Measurements from ENCODE around the gene SUN1. TPM values are rescaled to one million over a fixed set of nuclear protein-coding genes. Genes with fewer than 3 reads are reported as not detected.
"Not testable (repeated sequence)": the region's sequence is repeated elsewhere in the genome, so short reads cannot be mapped to it uniquely, and the experiment has no call there.

SUN1 gene
- total and polyA plus RNA-seq, 10 of the 15 experiments (the other 5 are each of a cell fraction or from before 2014, with no cell fraction given) = 27.8 to 107 (median 65.8) TPM

DNA sequence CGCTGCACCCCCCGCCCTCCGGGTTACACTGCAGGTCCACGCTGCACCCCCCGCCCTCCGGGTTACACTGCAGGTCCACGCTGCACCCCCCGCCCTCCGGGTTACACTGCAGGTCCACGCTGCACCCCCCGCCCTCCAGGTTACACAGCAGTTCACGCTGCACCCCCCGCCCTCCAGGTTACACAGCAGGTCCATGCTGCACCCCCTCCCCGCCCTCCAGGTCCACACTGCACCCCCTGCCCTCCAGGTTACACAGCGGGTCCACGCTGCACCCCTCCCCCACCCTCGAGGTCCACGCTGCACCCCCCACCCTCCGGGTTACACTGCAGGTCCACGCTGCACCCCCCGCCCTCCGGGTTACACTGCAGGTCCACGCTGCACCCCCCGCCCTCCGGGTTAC is 91.8 kb downstream of the SUN1 start:
- DNase-seq (ENCODE audit: low read depth, low spot score); H3K9ac ChIP-seq (ENCODE audit: control insufficient read depth, insufficient read depth, low read length); H2AFZ ChIP-seq (ENCODE audit: control insufficient read depth, low read depth, low read length); in situ Hi-C loops (cut with MboI); H3K4me3 ChIP-seq; H4K20me1 ChIP-seq (ENCODE audit: control insufficient read depth, insufficient read depth); ATAC-seq; BruUV-seq (replicated peaks); H3K36me3 ChIP-seq (ENCODE audit: control insufficient read depth in 2 of 2, insufficient read depth in 2 of 2, low read length in 1 of 2); H3K9me3 ChIP-seq (replicated peaks; ENCODE audit: control insufficient read depth, insufficient read depth, low read length); intact Hi-C loops (cut with micrococcal nuclease; ENCODE audit: unreplicated experiment); FAIRE-seq; H3K27me3 ChIP-seq (replicated peaks in 1 of 2; ENCODE audit: control insufficient read depth in 2 of 2, insufficient read depth in 2 of 2, low read length in 1 of 2): not testable (repeated sequence)
- H3K79me2 ChIP-seq (ENCODE audit: control insufficient read depth, insufficient read depth, low read length) = peaks cover 11% of the 10 kb centered on the region
- H3K27ac ChIP-seq (ENCODE audit: control insufficient read depth, insufficient read depth) = peak overlapping the region; percentile 99
- RAD21 ChIA-PET (ENCODE audit: unreplicated experiment) = interaction anchor here (1.1 to 1.7 kb wide), 8 partner anchors 14 to 162 kb away, joined by 3 to 15 read pairs (median 6); no protein-coding TSS in a partner anchor
- POLR2A ChIA-PET = interaction anchor here (0.8 to 2.7 kb wide), 4 partner anchors 14 to 68 kb away, joined by 3 to 13 read pairs (median 4); no protein-coding TSS in a partner anchor
- H3K4me2 ChIP-seq (ENCODE audit: control insufficient read depth, insufficient read depth) = peak overlapping the region; percentile 99; the same call in 1 of the 2 replicates
- SMC1A ChIA-PET (ENCODE audit: uncharacterized antibody, unreplicated experiment) = interaction anchor here (1.0 to 1.4 kb wide), 4 partner anchors 27 to 55 kb away, joined by 3 to 12 read pairs (median 6); no protein-coding TSS in a partner anchor
- CTCF ChIA-PET = interaction anchor here (1.4 to 2.9 kb wide), 2 partner anchors 15 to 51 kb away, joined by 4 to 20 read pairs; partner anchors contain the start of gene COX19
- 0% methylated on average over 15 of the region's 25 CpGs for WGBS (ENCODE audit: insufficient coverage, insufficient replicate concordance, low lambda C conversion rate, missing lambda C conversion rate)
- H3K4me1 ChIP-seq (ENCODE audit: control insufficient read depth, insufficient read depth, low read length) = peaks cover 55% of the 10 kb centered on the region

Other genes starting within 250 kb of the SUN1 start
- gene DNAAF5, start 105.8 kb upstream of the SUN1 start, total RNA-seq (2014; rRNA removed) = 28.3 and 30.0 TPM in 2 replicates
- 7.0 and 7.5 TPM in 2 replicates for gene DNAAF5, start 105.8 kb upstream of the SUN1 start, total RNA-seq (2014; rRNA removed; fragmentation: Illumina TruSeq; extraction: Trizol)
- gene DNAAF5, start 105.8 kb upstream of the SUN1 start, total RNA-seq (2021) = 35.6 and 38.3 TPM in 2 replicates
- gene DNAAF5, start 105.8 kb upstream of the SUN1 start, polyA plus RNA-seq (2011; rRNA removed) = 5.0 and 10.6 TPM in 2 replicates
- 7.2 and 10.1 TPM in 2 replicates for gene DNAAF5, start 105.8 kb upstream of the SUN1 start, polyA plus RNA-seq (2014; fragmentation: Illumina TruSeq; extraction: Trizol)
- 1 to 10 TPM; 1.8 to 5.3 TPM for gene DNAAF5, start 105.8 kb upstream of the SUN1 start, polyA plus RNA-seq (2014; fragmentation: Nextera tagmentation; extraction: Ambion mirVana)
- 21.0 and 28.7 TPM in 2 replicates for gene DNAAF5, start 105.8 kb upstream of the SUN1 start, polyA plus RNA-seq (2014; rRNA removed)
- gene DNAAF5, start 105.8 kb upstream of the SUN1 start, polyA plus RNA-seq (2016; fragmentation: Nextera tagmentation; extraction: Ambion mirVana) = 1 to 10 TPM; 6.9 to 8.2 TPM
- gene PRKAR1B, start 105.2 kb upstream of the SUN1 start, total RNA-seq (2014; rRNA removed) = 22.2 and 22.3 TPM in 2 replicates
- gene PRKAR1B, start 105.2 kb upstream of the SUN1 start, total RNA-seq (2014; rRNA removed; fragmentation: Illumina TruSeq; extraction: Trizol) = 11.4 and 15.5 TPM in 2 replicates
- 31.8 and 41.2 TPM in 2 replicates for gene PRKAR1B, start 105.2 kb upstream of the SUN1 start, total RNA-seq (2021)
- 11.9 and 16.3 TPM in 2 replicates for gene PRKAR1B, start 105.2 kb upstream of the SUN1 start, polyA plus RNA-seq (2011; rRNA removed)
- 4.1 and 11.6 TPM in 2 replicates for gene PRKAR1B, start 105.2 kb upstream of the SUN1 start, polyA plus RNA-seq (2014; fragmentation: Illumina TruSeq; extraction: Trizol)
- 1 to 10 TPM; 1.4 to 3.9 TPM for gene PRKAR1B, start 105.2 kb upstream of the SUN1 start, polyA plus RNA-seq (2014; fragmentation: Nextera tagmentation; extraction: Ambion mirVana)
- gene PRKAR1B, start 105.2 kb upstream of the SUN1 start, polyA plus RNA-seq (2014; rRNA removed) = 29.1 and 30.9 TPM in 2 replicates
- gene PRKAR1B, start 105.2 kb upstream of the SUN1 start, polyA plus RNA-seq (2016; fragmentation: Nextera tagmentation; extraction: Ambion mirVana) = 10 to 100 TPM; 44.9 to 45.6 TPM
- 42.9 and 53.6 TPM in 2 replicates for gene GET4, start 44.1 kb downstream of the SUN1 start, total RNA-seq (2014; rRNA removed)
- gene GET4, start 44.1 kb downstream of the SUN1 start, total RNA-seq (2014; rRNA removed; fragmentation: Illumina TruSeq; extraction: Trizol) = 12.0 and 16.1 TPM in 2 replicates
- 40.7 and 42.1 TPM in 2 replicates for gene GET4, start 44.1 kb downstream of the SUN1 start, total RNA-seq (2021)
- gene GET4, start 44.1 kb downstream of the SUN1 start, polyA plus RNA-seq (2011; rRNA removed) = 17.6 and 25.9 TPM in 2 replicates
- 4.4 and 14.0 TPM in 2 replicates for gene GET4, start 44.1 kb downstream of the SUN1 start, polyA plus RNA-seq (2014; fragmentation: Illumina TruSeq; extraction: Trizol)
- gene GET4, start 44.1 kb downstream of the SUN1 start, polyA plus RNA-seq (2014; fragmentation: Nextera tagmentation; extraction: Ambion mirVana) = 1 to 10 TPM in 1 of 2 experiments, under 1 TPM in 1; 0.66 to 2.3 TPM
- 69.0 and 76.0 TPM in 2 replicates for gene GET4, start 44.1 kb downstream of the SUN1 start, polyA plus RNA-seq (2014; rRNA removed)
- gene GET4, start 44.1 kb downstream of the SUN1 start, polyA plus RNA-seq (2016; fragmentation: Nextera tagmentation; extraction: Ambion mirVana) = 10 to 100 TPM; 68.9 to 73.8 TPM
- 34.0 and 44.2 TPM in 2 replicates for gene ADAP1, start 122.2 kb downstream of the SUN1 start, total RNA-seq (2014; rRNA removed)
- gene ADAP1, start 122.2 kb downstream of the SUN1 start, total RNA-seq (2014; rRNA removed; fragmentation: Illumina TruSeq; extraction: Trizol) = 15.8 and 17.9 TPM in 2 replicates
- gene ADAP1, start 122.2 kb downstream of the SUN1 start, total RNA-seq (2021) = 38.7 and 42.3 TPM in 2 replicates
- gene ADAP1, start 122.2 kb downstream of the SUN1 start, polyA plus RNA-seq (2011; rRNA removed) = 16.6 and 22.5 TPM in 2 replicates
- gene ADAP1, start 122.2 kb downstream of the SUN1 start, polyA plus RNA-seq (2014; fragmentation: Illumina TruSeq; extraction: Trizol) = 8.0 and 22.0 TPM in 2 replicates
- gene ADAP1, start 122.2 kb downstream of the SUN1 start, polyA plus RNA-seq (2014; fragmentation: Nextera tagmentation; extraction: Ambion mirVana) = under 1 TPM in 1 of 2 experiments, not detected in 1; 0.22 TPM
- 28.9 and 35.5 TPM in 2 replicates for gene ADAP1, start 122.2 kb downstream of the SUN1 start, polyA plus RNA-seq (2014; rRNA removed)
- gene ADAP1, start 122.2 kb downstream of the SUN1 start, polyA plus RNA-seq (2016; fragmentation: Nextera tagmentation; extraction: Ambion mirVana) = 10 to 100 TPM in 1 of 2 experiments, 1 to 10 TPM in 1; 6.7 to 12.7 TPM
- gene COX19, start 143.1 kb downstream of the SUN1 start, total RNA-seq (2014; rRNA removed) = 10.2 and 12.5 TPM in 2 replicates
- gene COX19, start 143.1 kb downstream of the SUN1 start, total RNA-seq (2014; rRNA removed; fragmentation: Illumina TruSeq; extraction: Trizol) = 9.5 and 11.4 TPM in 2 replicates
- 8.6 and 9.0 TPM in 2 replicates for gene COX19, start 143.1 kb downstream of the SUN1 start, total RNA-seq (2021)
- 15.9 and 17.0 TPM in 2 replicates for gene COX19, start 143.1 kb downstream of the SUN1 start, polyA plus RNA-seq (2011; rRNA removed)
- gene COX19, start 143.1 kb downstream of the SUN1 start, polyA plus RNA-seq (2014; fragmentation: Illumina TruSeq; extraction: Trizol) = 7.0 and 12.4 TPM in 2 replicates
- 1 to 10 TPM; 3.7 to 6.6 TPM for gene COX19, start 143.1 kb downstream of the SUN1 start, polyA plus RNA-seq (2014; fragmentation: Nextera tagmentation; extraction: Ambion mirVana)
- 8.9 and 10.2 TPM in 2 replicates for gene COX19, start 143.1 kb downstream of the SUN1 start, polyA plus RNA-seq (2014; rRNA removed)
- 10 to 100 TPM; 15.0 to 17.9 TPM for gene COX19, start 143.1 kb downstream of the SUN1 start, polyA plus RNA-seq (2016; fragmentation: Nextera tagmentation; extraction: Ambion mirVana)
- not detected in 2 replicates for gene CYP2W1, start 150.7 kb downstream of the SUN1 start, total RNA-seq (2014; rRNA removed)
- gene CYP2W1, start 150.7 kb downstream of the SUN1 start, total RNA-seq (2014; rRNA removed; fragmentation: Illumina TruSeq; extraction: Trizol) = not detected in 2 replicates
- gene CYP2W1, start 150.7 kb downstream of the SUN1 start, total RNA-seq (2021) = not detected in 2 replicates
- not detected in 2 replicates for gene CYP2W1, start 150.7 kb downstream of the SUN1 start, polyA plus RNA-seq (2011; rRNA removed)
- gene CYP2W1, start 150.7 kb downstream of the SUN1 start, polyA plus RNA-seq (2014; fragmentation: Illumina TruSeq; extraction: Trizol) = not detected in 2 replicates
- not detected for gene CYP2W1, start 150.7 kb downstream of the SUN1 start, polyA plus RNA-seq (2014; fragmentation: Nextera tagmentation; extraction: Ambion mirVana)
- gene CYP2W1, start 150.7 kb downstream of the SUN1 start, polyA plus RNA-seq (2014; rRNA removed) = not detected in 2 replicates
- not detected for gene CYP2W1, start 150.7 kb downstream of the SUN1 start, polyA plus RNA-seq (2016; fragmentation: Nextera tagmentation; extraction: Ambion mirVana)
- gene GPR146, start 212.1 kb downstream of the SUN1 start, total RNA-seq (2014; rRNA removed) = 0.65 and 0.68 TPM in 2 replicates
- 0.36 and 0.92 TPM in 2 replicates for gene GPR146, start 212.1 kb downstream of the SUN1 start, total RNA-seq (2014; rRNA removed; fragmentation: Illumina TruSeq; extraction: Trizol)
- gene GPR146, start 212.1 kb downstream of the SUN1 start, total RNA-seq (2021) = 0.51 and 1.1 TPM in 2 replicates
- gene GPR146, start 212.1 kb downstream of the SUN1 start, polyA plus RNA-seq (2011; rRNA removed) = 9.0 and 12.0 TPM in 2 replicates
- gene GPR146, start 212.1 kb downstream of the SUN1 start, polyA plus RNA-seq (2014; fragmentation: Illumina TruSeq; extraction: Trizol) = 0.19 TPM in 1 of 2 replicates, not detected in the other
- not detected for gene GPR146, start 212.1 kb downstream of the SUN1 start, polyA plus RNA-seq (2014; fragmentation: Nextera tagmentation; extraction: Ambion mirVana)
- gene GPR146, start 212.1 kb downstream of the SUN1 start, polyA plus RNA-seq (2014; rRNA removed) = 0.50 and 0.80 TPM in 2 replicates
- 1 to 10 TPM in 1 of 2 experiments, under 1 TPM in 1; 0.56 to 1.0 TPM for gene GPR146, start 212.1 kb downstream of the SUN1 start, polyA plus RNA-seq (2016; fragmentation: Nextera tagmentation; extraction: Ambion mirVana)